H9 (cell line): Measurements from ENCODE around the gene MAP4K3. TPM values are rescaled to one million over a fixed set of nuclear protein-coding genes. Genes with fewer than 3 reads are reported as not detected.

ENCODE experiments used
- DNase-seq: peaks from one replicate; pipeline ENCODE4 v3.0.0-alpha.2; 2017
- H2AFZ ChIP-seq: one replicate; pipeline ENCODE4 v1.6.1; 2013; ENCODE audit warnings: mild to moderate bottlenecking, low read length, control low read depth, moderate library complexity
- H2AK5ac ChIP-seq: 2 replicates; pipeline ENCODE4 v1.6.1; 2013; ENCODE audit warnings: low read length, control low read depth, mixed read lengths; ENCODE audit not compliant: insufficient read length
- H2BK120ac ChIP-seq: one replicate; pipeline ENCODE4 v1.6.1; 2013; ENCODE audit warnings: low read depth, mild to moderate bottlenecking, low read length, control low read depth, inconsistent platforms; ENCODE audit not compliant: poor library complexity, severe bottlenecking
- H2BK12ac ChIP-seq: 2 replicates; pipeline ENCODE4 v1.6.1; 2013; ENCODE audit warnings: low read length, control low read depth, mixed read lengths, low read depth; ENCODE audit not compliant: insufficient read length
- H2BK15ac ChIP-seq: 2 replicates; pipeline ENCODE4 v1.6.1; 2013; ENCODE audit warnings: low read depth, low read length, control low read depth
- H2BK20ac ChIP-seq: one replicate; pipeline ENCODE4 v1.6.1; 2013; ENCODE audit warnings: low read depth, mild to moderate bottlenecking, low read length, control low read depth, inconsistent platforms; ENCODE audit not compliant: poor library complexity, severe bottlenecking
- H2BK5ac ChIP-seq: 2 replicates; pipeline ENCODE4 v1.6.1; 2013; ENCODE audit warnings: low read length, control low read depth, mixed read lengths; ENCODE audit not compliant: insufficient read length
- H3K14ac ChIP-seq: 2 replicates; pipeline ENCODE4 v1.6.1; 2013; ENCODE audit warnings: low read length, control low read depth; ENCODE audit not compliant: insufficient read depth
- H3K18ac ChIP-seq: 2 replicates; pipeline ENCODE4 v1.6.1; 2013; ENCODE audit warnings: low read depth, mild to moderate bottlenecking, mixed read lengths, low read length, control low read depth; ENCODE audit not compliant: insufficient read length
- H3K23ac ChIP-seq: 2 replicates; pipeline ENCODE4 v1.6.1; 2013; ENCODE audit warnings: low read length, control low read depth, mixed read lengths, low read depth; ENCODE audit not compliant: insufficient read length
- H3K23me2 ChIP-seq: 2 replicates; pipeline ENCODE4 v1.6.1; 2013; ENCODE audit warnings: low read depth, mild to moderate bottlenecking, mixed read lengths, low read length, control low read depth; ENCODE audit not compliant: insufficient read length, poor library complexity, severe bottlenecking
- H3K27ac ChIP-seq: 2 replicates; pipeline ENCODE4 v1.5.1; 2013; ENCODE audit warnings: low read length, control low read depth, mixed read lengths, low read depth; ENCODE audit not compliant: insufficient read length
- H3K27me3 ChIP-seq: 2 replicates; pipeline ENCODE4 v1.6.1; 2013; ENCODE audit warnings: low read length, control low read depth, inconsistent platforms; ENCODE audit not compliant: insufficient read depth
- H3K4ac ChIP-seq: 2 replicates; pipeline ENCODE4 v1.6.1; 2013; ENCODE audit warnings: low read depth, mild to moderate bottlenecking, control low read depth, inconsistent platforms, low read length, moderate library complexity
- H3K4me1 ChIP-seq: 2 replicates; pipeline ENCODE4 v1.6.1; 2013; ENCODE audit warnings: low read length, control low read depth, inconsistent platforms; ENCODE audit not compliant: insufficient read depth
- H3K4me2 ChIP-seq: 2 replicates; pipeline ENCODE4 v1.6.1; 2013; ENCODE audit warnings: low read length, control low read depth, mixed read lengths; ENCODE audit not compliant: insufficient read length, insufficient read depth
- H3K56ac ChIP-seq: 2 replicates; pipeline ENCODE4 v1.6.1; 2013; ENCODE audit warnings: low read depth, mild to moderate bottlenecking, mixed read lengths, low read length, control low read depth; ENCODE audit not compliant: insufficient read length
- H3K79me1 ChIP-seq: 2 replicates; pipeline ENCODE4 v1.6.1; 2013; ENCODE audit warnings: low read depth, mild to moderate bottlenecking, moderate library complexity, low read length, control low read depth, inconsistent platforms; ENCODE audit not compliant: insufficient read depth, poor library complexity, severe bottlenecking
- H3K79me2 ChIP-seq: 2 replicates; pipeline ENCODE4 v1.6.1; 2013; ENCODE audit warnings: low read length, control low read depth, inconsistent platforms; ENCODE audit not compliant: insufficient read depth
- H3K9ac ChIP-seq: 2 replicates; pipeline ENCODE4 v1.6.1; 2013; ENCODE audit warnings: low read length, control low read depth, mixed read lengths; ENCODE audit not compliant: insufficient read length; ENCODE audit errors: extremely low read depth
- H3K9me3 ChIP-seq: one replicate; pipeline ENCODE4 v1.6.1; 2013; ENCODE audit warnings: low read depth, low read length, inconsistent platforms; ENCODE audit not compliant: control insufficient read depth
- H3T11ph ChIP-seq: one replicate; pipeline ENCODE4 v1.6.1; 2013; ENCODE audit warnings: mild to moderate bottlenecking, low read length, control low read depth, inconsistent platforms
- H4K20me1 ChIP-seq: one replicate; pipeline ENCODE4 v1.6.1; 2013; ENCODE audit not compliant: control insufficient read depth, insufficient read length, insufficient read depth
- H4K5ac ChIP-seq: 2 replicates; pipeline ENCODE4 v1.6.1; 2013; ENCODE audit warnings: low read depth, mild to moderate bottlenecking, mixed read lengths, low read length, control low read depth; ENCODE audit not compliant: insufficient read length
- H4K8ac ChIP-seq: replicated peaks from 2 replicates; pipeline ENCODE4 v1.6.1; 2013; ENCODE audit warnings: low read length, control low read depth, mixed read lengths, low read depth; ENCODE audit not compliant: insufficient read length
- H4K91ac ChIP-seq: 2 replicates; pipeline ENCODE4 v1.6.1; 2013; ENCODE audit warnings: low read depth, mild to moderate bottlenecking, moderate library complexity, mixed read lengths, low read length, control low read depth; ENCODE audit not compliant: insufficient read length
- H3K27ac Mint-ChIP-seq, 3 experiments: 2 replicates in 2 of 3; 3 replicates in 1 of 3; pipeline ENCODE4 v1.8.0; 2020 to 2021; ENCODE audit warnings: mixed read lengths in 3 of 3, mild to moderate bottlenecking in 1 of 3, moderate library complexity in 1 of 3
- H3K27me3 Mint-ChIP-seq: 2 replicates; pipeline ENCODE4 v1.8.0; 2021; ENCODE audit warnings: low read depth, mild to moderate bottlenecking, moderate library complexity, mixed read lengths
- H3K36me3 Mint-ChIP-seq, 3 experiments: 2 replicates in 2 of 3; 3 replicates in 1 of 3; pipeline ENCODE4 v1.8.0; 2020 to 2021; ENCODE audit warnings: low read depth in 3 of 3, mixed read lengths in 3 of 3; ENCODE audit not compliant: insufficient read depth in 1 of 3
- H3K4me1 Mint-ChIP-seq, 2 experiments: 2 replicates each; pipeline ENCODE4 v1.8.0; 2020; ENCODE audit warnings: mixed read lengths in 2 of 2
- H3K4me3 Mint-ChIP-seq, 2 experiments: 2 replicates in 1 of 2; 3 replicates in 1 of 2; pipeline ENCODE4 v1.8.0; 2020 to 2021; ENCODE audit warnings: mild to moderate bottlenecking in 2 of 2, mixed read lengths in 2 of 2, moderate library complexity in 1 of 2
- H3K9me3 Mint-ChIP-seq, 2 experiments: 2 replicates in 1 of 2; 3 replicates in 1 of 2; pipeline ENCODE4 v1.8.0; 2020; ENCODE audit warnings: mild to moderate bottlenecking in 2 of 2, mixed read lengths in 2 of 2, moderate library complexity in 1 of 2
- WGBS: extraction: QIAGEN DNeasy Blood & Tissue Kit; methylation state at CpG from one replicate; pipeline ENCODE4 v1.1.7; 2013; ENCODE audit warnings: missing lambda C conversion rate, low lambda C conversion rate, mixed read lengths; ENCODE audit not compliant: insufficient read length; ENCODE audit errors: extremely low coverage; 5-methylcytosine and 5-hydroxymethylcytosine counted together
- total RNA-seq: library from RNA; stranded (reverse); gene quantifications from 2 replicates; pipeline ENCODE4 v1.2.1, GENCODE V29; 2021
- TF ChIP-seq, protein P1 (sequence below): fragments of 200-600 bp; sonication (generic); conservative IDR thresholded peaks from 3 replicates; pipeline ENCODE4 v1.8.0; 2021; ENCODE audit warnings: antibody characterized with exemption, mild to moderate bottlenecking

MAP4K3 gene
- total RNA-seq, 1 experiment from 2014 or later = 37.9 TPM

- H3K18ac ChIP-seq = no peak overlapping the region
- Mint-ChIP-seq H3K36me3 (peaks cover 17 to 19% (median 17%) of the 10 kb centered on the region in 3 experiments), H3K4me1 (peaks cover 46% of the 10 kb centered on the region in 2 experiments), H3K27me3 (no peaks in the 10 kb centered on the region), H3K9me3 (peaks cover 3 to 7% of the 10 kb centered on the region in 2 experiments; a peak in 3 of 5 replicates), H3K4me3 (no peak overlapping the region), H3K27ac (no peak overlapping the region)
- DNase-seq = no peak
- no peak overlapping the region for H3K27ac ChIP-seq
- TF ChIP-seq, protein P1, sequence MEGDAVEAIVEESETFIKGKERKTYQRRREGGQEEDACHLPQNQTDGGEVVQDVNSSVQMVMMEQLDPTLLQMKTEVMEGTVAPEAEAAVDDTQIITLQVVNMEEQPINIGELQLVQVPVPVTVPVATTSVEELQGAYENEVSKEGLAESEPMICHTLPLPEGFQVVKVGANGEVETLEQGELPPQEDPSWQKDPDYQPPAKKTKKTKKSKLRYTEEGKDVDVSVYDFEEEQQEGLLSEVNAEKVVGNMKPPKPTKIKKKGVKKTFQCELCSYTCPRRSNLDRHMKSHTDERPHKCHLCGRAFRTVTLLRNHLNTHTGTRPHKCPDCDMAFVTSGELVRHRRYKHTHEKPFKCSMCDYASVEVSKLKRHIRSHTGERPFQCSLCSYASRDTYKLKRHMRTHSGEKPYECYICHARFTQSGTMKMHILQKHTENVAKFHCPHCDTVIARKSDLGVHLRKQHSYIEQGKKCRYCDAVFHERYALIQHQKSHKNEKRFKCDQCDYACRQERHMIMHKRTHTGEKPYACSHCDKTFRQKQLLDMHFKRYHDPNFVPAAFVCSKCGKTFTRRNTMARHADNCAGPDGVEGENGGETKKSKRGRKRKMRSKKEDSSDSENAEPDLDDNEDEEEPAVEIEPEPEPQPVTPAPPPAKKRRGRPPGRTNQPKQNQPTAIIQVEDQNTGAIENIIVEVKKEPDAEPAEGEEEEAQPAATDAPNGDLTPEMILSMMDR = no peak
- H3K79me1 ChIP-seq = no peaks in the 10 kb centered on the region
- H2BK12ac ChIP-seq = no peak overlapping the region
- no peak overlapping the region for H2BK20ac ChIP-seq
- H4K91ac ChIP-seq = no peak overlapping the region
- no peak overlapping the region for H2AK5ac ChIP-seq
- no peak overlapping the region for H2BK120ac ChIP-seq
- H3K79me2 ChIP-seq = peaks cover 1% of the 10 kb centered on the region; the same call in 1 of the 2 replicates
- no peak overlapping the region for H2BK5ac ChIP-seq
- H4K8ac ChIP-seq = no peak overlapping the region
- H3K9ac ChIP-seq = no peak overlapping the region
- H3K4me2 ChIP-seq = no peak overlapping the region
- H3K4ac ChIP-seq = no peak overlapping the region
- H4K5ac ChIP-seq = no peak overlapping the region
- no peak overlapping the region for H3K14ac ChIP-seq
- no peak overlapping the region for H3K23ac ChIP-seq
- no peaks in the 10 kb centered on the region for H3K23me2 ChIP-seq
- peaks cover 13% of the 10 kb centered on the region; the same call in 1 of the 2 replicates for H3K4me1 ChIP-seq
- no peak overlapping the region for H2BK15ac ChIP-seq
- no peaks in the 10 kb centered on the region for H3K9me3 ChIP-seq
- no peak overlapping the region for H3T11ph ChIP-seq
- H4K20me1 ChIP-seq = no peaks in the 10 kb centered on the region
- no peak overlapping the region for H3K56ac ChIP-seq
- H3K27me3 ChIP-seq = no peaks in the 10 kb centered on the region
- H2AFZ ChIP-seq = no peak overlapping the region
- WGBS = no CpG with 5 or more reads among the region's 1 CpG
Measured at GRCh38 chr2:39378968-39379367, 58.1 kb downstream of the MAP4K3 start.
